HG02642 (cell line): ENCODE data around the gene AVP.
A peak's percentile ranks its signal among the peaks of the same experiment; 100 is the strongest.

Experiments
- ATAC-seq: cut with Tn5 transposase; IDR thresholded peaks from one replicate; pipeline ENCODE4 v1.9.1; 2021; ENCODE audit warnings: mild to moderate bottlenecking; ENCODE audit not compliant: unreplicated experiment, poor library complexity

AVP gene

GRCh38 chr20:3059489-3059888 is 25.0 kb downstream of the AVP start:
- no peak for ATAC-seq

GRCh38 chr20:3051385-3052019 is 33.0 kb downstream of the AVP start:
- ATAC-seq, result no peak

GRCh38 chr20:3047486-3048419 is 36.8 kb downstream of the AVP start:
- ATAC-seq, result no peak

- ATAC-seq, result no peak
Observed at GRCh38 chr20:3046677-3047462, 37.7 kb downstream of the AVP start.

GRCh38 chr20:3045816-3046676 is 38.5 kb downstream of the AVP start, which contains the start of gene MRPS26:
Gene MRPS26 (plus strand): TSS chr20:3046052. CDS start chr20:3046069, 17 bp downstream.
- peak; percentile 88 for ATAC-seq

GRCh38 chr20:3045042-3045815 is 39.3 kb downstream of the AVP start:
- ATAC-seq, result peak; percentile 46

GRCh38 chr20:3044336-3044965 is 40.1 kb downstream of the AVP start:
- no peak for ATAC-seq

- ATAC-seq, result no peak
Observed at GRCh38 chr20:3043322-3043721, 41.2 kb downstream of the AVP start, which contains the start of gene GNRH2. Gene GNRH2 (plus strand): TSS chr20:3043622. CDS start chr20:3044415, 793 bp downstream.

- no peak for ATAC-seq
Observed at GRCh38 chr20:3042625-3043024, 41.9 kb downstream of the AVP start.

- no peak for ATAC-seq
Observed at GRCh38 chr20:3041854-3042409, 42.6 kb downstream of the AVP start.

GRCh38 chr20:3040086-3040485 is 44.4 kb downstream of the AVP start:
- no peak for ATAC-seq

GRCh38 chr20:3039426-3039825 is 45.1 kb downstream of the AVP start:
- no peak for ATAC-seq

- no peak for ATAC-seq
Observed at GRCh38 chr20:3038454-3038853, 46.1 kb downstream of the AVP start.

GRCh38 chr20:3037654-3038053 is 46.9 kb downstream of the AVP start:
- ATAC-seq, result no peak

GRCh38 chr20:3032624-3033023 is 51.9 kb downstream of the AVP start:
- no peak for ATAC-seq
